Measurements from ENCODE around the gene FHOD3.

DNA sequence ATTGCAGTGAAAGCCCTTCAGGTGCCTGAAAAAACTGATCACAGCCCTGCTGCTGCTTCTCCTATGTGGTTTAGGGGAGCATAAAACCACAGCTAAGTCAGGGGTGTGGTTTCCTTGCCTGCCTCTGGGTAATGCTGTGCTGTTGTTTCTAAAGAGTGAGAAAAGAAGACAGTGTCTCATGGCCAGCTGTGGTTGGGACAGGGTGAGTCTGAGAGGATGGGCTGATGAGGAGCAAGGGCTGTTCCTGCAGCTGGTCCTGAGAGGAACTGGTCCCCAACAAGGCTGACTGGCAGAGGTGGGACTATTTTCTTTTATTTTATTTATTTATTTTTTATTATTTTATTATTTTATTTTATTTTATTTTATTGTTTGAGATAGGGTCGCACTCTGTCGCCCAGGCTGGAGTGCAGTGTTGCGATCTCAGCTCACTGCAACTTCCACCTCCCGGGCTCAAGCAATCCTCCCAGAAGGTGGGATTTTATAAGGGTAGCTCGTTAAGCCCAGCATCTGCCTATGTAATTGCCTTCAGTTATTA lies 236.7 kb downstream of the FHOD3 start:
- no peak for TF ChIP-seq POLR2AphosphoS5 (IDR thresholded peaks at IDR 0.05; ENCODE audit: insufficient read depth in 1 of 2, low read depth in 1 of 2)
- TF ChIP-seq, protein P1, sequence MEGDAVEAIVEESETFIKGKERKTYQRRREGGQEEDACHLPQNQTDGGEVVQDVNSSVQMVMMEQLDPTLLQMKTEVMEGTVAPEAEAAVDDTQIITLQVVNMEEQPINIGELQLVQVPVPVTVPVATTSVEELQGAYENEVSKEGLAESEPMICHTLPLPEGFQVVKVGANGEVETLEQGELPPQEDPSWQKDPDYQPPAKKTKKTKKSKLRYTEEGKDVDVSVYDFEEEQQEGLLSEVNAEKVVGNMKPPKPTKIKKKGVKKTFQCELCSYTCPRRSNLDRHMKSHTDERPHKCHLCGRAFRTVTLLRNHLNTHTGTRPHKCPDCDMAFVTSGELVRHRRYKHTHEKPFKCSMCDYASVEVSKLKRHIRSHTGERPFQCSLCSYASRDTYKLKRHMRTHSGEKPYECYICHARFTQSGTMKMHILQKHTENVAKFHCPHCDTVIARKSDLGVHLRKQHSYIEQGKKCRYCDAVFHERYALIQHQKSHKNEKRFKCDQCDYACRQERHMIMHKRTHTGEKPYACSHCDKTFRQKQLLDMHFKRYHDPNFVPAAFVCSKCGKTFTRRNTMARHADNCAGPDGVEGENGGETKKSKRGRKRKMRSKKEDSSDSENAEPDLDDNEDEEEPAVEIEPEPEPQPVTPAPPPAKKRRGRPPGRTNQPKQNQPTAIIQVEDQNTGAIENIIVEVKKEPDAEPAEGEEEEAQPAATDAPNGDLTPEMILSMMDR (IDR thresholded peaks at IDR 0.05) = no peak
- no peak for TF ChIP-seq POLR2A (IDR thresholded peaks at IDR 0.05)
